Vagina (tissue), 2 donors: ENCODE measurements around the gene KNL1. TPM values are rescaled to one million over a fixed set of nuclear protein-coding genes. Genes with fewer than 3 reads are reported as not detected.

Experiments
- DNase-seq, 2 donors: peaks; one replicate each; pipeline ENCODE4 v3.0.0-alpha.2; 2017; ENCODE audit errors: extremely low spot score in 2 of 2
- H3K27ac ChIP-seq: fragments of 200-600 bp; sonication (generic); one replicate; pipeline ENCODE4 v1.5.1; 2019
- H3K27me3 ChIP-seq: fragments of 200-600 bp; sonication (generic); one replicate; pipeline ENCODE4 v1.5.1; 2019
- H3K36me3 ChIP-seq, 2 donors: fragments of 200-600 bp; sonication (generic); one replicate each; pipeline ENCODE4 v1.5.1; 2017 to 2019
- H3K4me1 ChIP-seq: fragments of 200-600 bp; sonication (generic); one replicate; pipeline ENCODE4 v1.5.1; 2019
- H3K4me3 ChIP-seq, 2 donors: fragments of 200-600 bp; sonication (generic); 1 replicate in 1 of 2; 2 replicates in 1 of 2; pipeline ENCODE4 v1.5.1; 2016 to 2019
- H3K9me3 ChIP-seq: fragments of 200-600 bp; sonication (generic); one replicate; pipeline ENCODE4 v1.5.1; 2019
- CTCF ChIP-seq, 3 experiments: fragments of 450-650 bp in 2 of 3; fragments of 200-600 bp in 1 of 3; sonication (generic) in 1 of 3; IDR thresholded peaks; one replicate each; pipeline ENCODE4 v1.5.1; 2017 to 2019; ENCODE audit warnings: antibody characterized with exemption in 3 of 3, mild to moderate bottlenecking in 2 of 3, moderate library complexity in 2 of 3
- POLR2A ChIP-seq, 2 donors: fragments of 450-650 bp; IDR thresholded peaks; one replicate each; pipeline ENCODE4 v1.6.1; 2017; ENCODE audit warnings: antibody characterized with exemption in 2 of 2, mild to moderate bottlenecking in 2 of 2, moderate library complexity in 2 of 2
- POLR2AphosphoS5 ChIP-seq, 2 donors: sonication (generic); formaldehyde crosslinking; IDR thresholded peaks; one replicate each; pipeline ENCODE4 v1.9.0; 2017; ENCODE audit warnings: antibody characterized with exemption in 2 of 2, mild to moderate bottlenecking in 2 of 2, low read depth in 1 of 2; ENCODE audit not compliant: insufficient read depth in 1 of 2
- intact Hi-C: fragments of 100-400 bp; cut with DNase I; formaldehyde crosslinking; loops from one replicate; pipeline ENCODE4 v1.15.1; 2023
- total RNA-seq: library from RNA; depleted of rRNA; stranded (reverse); fragments of >200 nt; gene quantifications from one replicate; pipeline ENCODE4 v1.2.3, GENCODE V29; 2016

Gene KNL1
- total RNA-seq, 1 donor from 2014 or later, result 3.4 TPM

- no peaks in the 10 kb centered on the region for H3K9me3 ChIP-seq
- no peaks in the 10 kb centered on the region for H3K36me3 ChIP-seq
- DNase-seq, result no peak
- no peaks in the 10 kb centered on the region for H3K27me3 ChIP-seq
- no peak overlapping the region for H3K27ac ChIP-seq
- intact Hi-C loops, result no loop called here
- H3K4me1 ChIP-seq, result no peaks in the 10 kb centered on the region
- H3K4me3 ChIP-seq, result no peak overlapping the region
- TF ChIP-seq POLR2AphosphoS5 (IDR thresholded peaks at IDR 0.05; ENCODE audit: insufficient read depth in 1 of 2, low read depth in 1 of 2), result no peak
- no peak for TF ChIP-seq POLR2A (IDR thresholded peaks at IDR 0.05)
- no peak for TF ChIP-seq CTCF (IDR thresholded peaks at IDR 0.05)
Measured at GRCh38 chr15:40613080-40613479, 19.0 kb downstream of the KNL1 start.

- Histone ChIP-seq H3K9me3 (no peaks in the 10 kb centered on the region), H3K27me3 (no peaks in the 10 kb centered on the region), H3K4me3 (no peak overlapping the region), H3K4me1 (no peaks in the 10 kb centered on the region), H3K36me3 (no peaks in the 10 kb centered on the region), H3K27ac (no peak overlapping the region)
- intact Hi-C loops, result no loop called here
- no peak for TF ChIP-seq CTCF (IDR thresholded peaks at IDR 0.05)
- no peak for TF ChIP-seq POLR2A (IDR thresholded peaks at IDR 0.05)
- no peak for TF ChIP-seq POLR2AphosphoS5 (IDR thresholded peaks at IDR 0.05; ENCODE audit: insufficient read depth in 1 of 2, low read depth in 1 of 2)
- DNase-seq, result no peak
Measured at GRCh38 chr15:40618023-40618422, 24.0 kb downstream of the KNL1 start.

- DNase-seq, result no peak
- Histone ChIP-seq H3K27me3 (no peaks in the 10 kb centered on the region), H3K9me3 (no peaks in the 10 kb centered on the region), H3K27ac (no peak overlapping the region), H3K4me1 (no peaks in the 10 kb centered on the region), H3K36me3 (no peaks in the 10 kb centered on the region), H3K4me3 (no peak overlapping the region)
- TF ChIP-seq POLR2A (IDR thresholded peaks at IDR 0.05) (no peak), CTCF (IDR thresholded peaks at IDR 0.05) (no peak), POLR2AphosphoS5 (IDR thresholded peaks at IDR 0.05; ENCODE audit: insufficient read depth in 1 of 2, low read depth in 1 of 2) (no peak)
- intact Hi-C loops, result no loop called here
Measured at GRCh38 chr15:40618906-40619305, 24.9 kb downstream of the KNL1 start.

- no peaks in the 10 kb centered on the region for H3K9me3 ChIP-seq
- intact Hi-C loops, result no loop called here
- no peak overlapping the region for H3K27ac ChIP-seq
- H3K36me3 ChIP-seq, result no peaks in the 10 kb centered on the region
- TF ChIP-seq POLR2AphosphoS5 (IDR thresholded peaks at IDR 0.05; ENCODE audit: insufficient read depth in 1 of 2, low read depth in 1 of 2), result no peak
- no peak for TF ChIP-seq CTCF (IDR thresholded peaks at IDR 0.05)
- no peak for TF ChIP-seq POLR2A (IDR thresholded peaks at IDR 0.05)
- no peaks in the 10 kb centered on the region for H3K4me1 ChIP-seq
- DNase-seq, result no peak
- H3K27me3 ChIP-seq, result no peaks in the 10 kb centered on the region
- H3K4me3 ChIP-seq, result no peak overlapping the region
Measured at GRCh38 chr15:40623361-40623760, 29.3 kb downstream of the KNL1 start.

GRCh38 chr15:40630313-40630712, 36.3 kb downstream of the KNL1 start:
- H3K9me3 ChIP-seq, result no peaks in the 10 kb centered on the region

More at GRCh38 chr15:40630313-40630712, 36.3 kb downstream of the KNL1 start:
- no peak for DNase-seq
- no peaks in the 10 kb centered on the region for H3K36me3 ChIP-seq
- TF ChIP-seq CTCF (IDR thresholded peaks at IDR 0.05), result no peak
- no peak for TF ChIP-seq POLR2AphosphoS5 (IDR thresholded peaks at IDR 0.05; ENCODE audit: insufficient read depth in 1 of 2, low read depth in 1 of 2)
- TF ChIP-seq POLR2A (IDR thresholded peaks at IDR 0.05), result no peak
- H3K27me3 ChIP-seq, result no peaks in the 10 kb centered on the region
- no peaks in the 10 kb centered on the region for H3K4me1 ChIP-seq
- intact Hi-C loops, result no loop called here
- H3K4me3 ChIP-seq, result no peak overlapping the region
- no peak overlapping the region for H3K27ac ChIP-seq
